ENCODE measurements around the gene KLHDC3. TPM values are rescaled to one million over a fixed set of nuclear protein-coding genes. Genes with fewer than 3 reads are reported as not detected.
A peak's percentile ranks its signal among the peaks of the same experiment; 100 is the strongest.

Gene KLHDC3
- polyA plus RNA-seq, 1 donor, result 227 TPM

- DNase-seq (ENCODE audit: low read depth), result peak; percentile 91
Observed at GRCh38 chr6:43053545-43054205, 39.6 kb downstream of the KLHDC3 start, which contains the start of gene CUL7. Gene CUL7 (minus strand): TSS chr6:43053851. CDS start chr6:43052788, 1,063 bp downstream.

DNA sequence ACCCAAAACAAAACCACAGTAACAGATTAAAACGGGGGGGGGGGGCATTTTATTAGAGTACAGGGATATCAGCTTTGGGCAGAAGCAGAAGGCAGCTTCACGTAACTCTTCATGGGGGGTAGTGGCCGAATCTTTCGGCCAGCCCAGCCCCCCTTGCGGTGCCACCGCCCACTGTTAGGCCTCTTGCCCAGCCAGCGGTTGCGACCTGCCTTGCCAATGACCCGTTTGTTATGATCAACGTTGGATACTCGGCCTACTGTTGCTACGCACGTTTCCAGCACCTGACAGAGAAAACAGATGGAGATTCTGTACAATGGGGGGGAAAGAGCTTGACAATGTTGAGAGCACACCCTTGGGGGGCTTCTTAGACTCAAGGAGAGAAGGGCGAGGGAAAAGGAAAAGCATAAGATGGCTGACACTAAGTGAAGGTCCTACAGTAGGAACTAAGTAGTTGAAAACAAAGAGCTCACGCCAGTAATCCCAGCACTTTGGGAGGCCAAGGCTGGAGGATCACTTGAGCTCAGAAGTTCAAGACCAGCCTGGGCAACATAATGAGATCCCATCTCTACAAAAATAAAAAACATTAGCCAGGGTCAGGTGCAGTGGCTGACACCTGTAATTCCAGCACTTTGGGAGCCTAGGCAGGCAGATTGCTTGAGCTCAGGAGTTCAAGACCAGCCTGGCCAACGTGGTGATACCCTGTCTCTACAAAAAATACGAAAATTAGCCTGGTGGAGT, 40.3 kb downstream of the KLHDC3 start:
- DNase-seq (ENCODE audit: low read depth), result no peak

- DNase-seq (ENCODE audit: low read depth), result no peak
Observed at GRCh38 chr6:43055966-43056365, 41.9 kb downstream of the KLHDC3 start.

DNA sequence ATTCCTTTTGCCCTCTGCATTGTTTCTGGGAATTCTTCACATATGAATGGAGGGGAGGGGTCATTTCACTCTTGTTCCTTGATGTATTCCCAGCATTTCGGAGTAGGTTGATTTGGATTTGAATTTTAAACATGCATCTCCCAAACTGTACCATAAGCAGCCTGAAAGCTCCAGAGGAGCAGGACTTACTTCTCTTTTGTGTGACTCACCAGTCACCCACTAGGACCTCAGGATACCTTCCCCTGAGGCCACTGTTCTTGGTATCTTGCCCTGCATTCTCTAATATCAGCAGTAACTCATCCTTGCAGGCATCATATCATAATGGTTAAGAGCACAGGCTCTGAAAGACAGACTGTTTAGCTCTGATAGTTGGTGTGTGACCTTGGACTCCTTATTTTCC, 44.5 kb downstream of the KLHDC3 start:
- no peak for DNase-seq (ENCODE audit: low read depth)

- DNase-seq (ENCODE audit: low read depth), result peak; percentile 97
Observed at GRCh38 chr6:43059168-43060033, 45.4 kb downstream of the KLHDC3 start, which contains the start of the genes KLC4 and MRPL2. Gene KLC4 (plus strand): TSS chr6:43059631. CDS start chr6:43061336, 1,705 bp downstream. Gene MRPL2 (minus strand): TSS chr6:43059434. CDS start chr6:43059381, 53 bp downstream.

GRCh38 chr6:43060034-43060754, 46.1 kb downstream of the KLHDC3 start:
- no peak for DNase-seq (ENCODE audit: low read depth)

GRCh38 chr6:43060755-43061633, 46.9 kb downstream of the KLHDC3 start:
- DNase-seq (ENCODE audit: low read depth), result no peak

DNA sequence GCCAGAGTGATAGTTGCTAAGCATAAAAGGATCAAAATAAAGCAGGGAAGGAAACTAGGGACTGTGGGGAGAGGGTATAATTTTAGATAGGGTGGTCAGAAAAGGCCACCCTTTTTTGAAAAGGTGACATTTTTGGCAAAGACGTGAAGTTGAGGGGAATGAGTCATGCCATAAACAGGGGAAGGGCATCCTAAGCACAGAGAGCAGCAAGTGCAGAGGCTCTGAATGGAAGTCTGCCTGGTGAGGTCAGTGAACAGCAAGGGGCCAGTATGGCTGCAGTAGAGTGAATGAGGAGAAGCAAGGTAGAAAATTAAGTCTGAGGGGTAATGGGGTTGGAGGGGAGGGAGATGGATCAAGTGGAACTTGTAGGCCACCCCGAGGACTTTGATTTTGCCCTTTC, 47.8 kb downstream of the KLHDC3 start:
- DNase-seq (ENCODE audit: low read depth), result no peak

DNA sequence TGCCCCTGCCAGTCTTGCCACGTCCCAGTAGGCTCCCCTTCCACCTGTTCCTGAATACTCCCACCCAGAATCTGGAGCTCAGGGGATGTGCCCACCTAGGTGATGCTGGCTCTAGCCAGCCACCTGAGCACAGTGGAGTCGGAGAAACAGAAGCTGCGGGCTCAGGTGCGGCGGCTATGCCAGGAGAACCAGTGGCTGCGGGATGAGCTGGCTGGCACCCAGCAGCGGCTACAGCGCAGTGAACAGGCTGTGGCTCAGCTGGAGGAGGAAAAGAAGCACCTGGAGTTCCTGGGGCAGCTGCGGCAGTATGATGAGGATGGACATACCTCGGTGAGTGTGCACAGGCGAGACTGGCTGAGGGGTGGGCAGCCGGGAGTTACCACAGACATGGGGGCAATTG, 48.8 kb downstream of the KLHDC3 start:
- no peak for DNase-seq (ENCODE audit: low read depth)

GRCh38 chr6:43070028-43070632, 56.1 kb downstream of the KLHDC3 start:
- DNase-seq (ENCODE audit: low read depth), result no peak

Other genes with a start within 250 kb of the KLHDC3 start
- 10.9 TPM for gene BICRAL, start 232.2 kb upstream of the KLHDC3 start, polyA plus RNA-seq (ENCODE audit: insufficient read length)
- 78.8 TPM for gene RPL7L1, start 134.6 kb upstream of the KLHDC3 start, polyA plus RNA-seq (ENCODE audit: insufficient read length)
- not detected for gene PTCRA, start 98.2 kb upstream of the KLHDC3 start, polyA plus RNA-seq (ENCODE audit: insufficient read length)
- gene CNPY3, start 84.8 kb upstream of the KLHDC3 start, polyA plus RNA-seq (ENCODE audit: insufficient read length), result 23.6 TPM
- gene GNMT, start 53.5 kb upstream of the KLHDC3 start, polyA plus RNA-seq (ENCODE audit: insufficient read length), result 0.65 TPM
- gene PEX6, start 35.1 kb upstream of the KLHDC3 start, polyA plus RNA-seq (ENCODE audit: insufficient read length), result 15.0 TPM
- 39.0 TPM for gene PPP2R5D, start 29.7 kb upstream of the KLHDC3 start, polyA plus RNA-seq (ENCODE audit: insufficient read length)
- 39.6 TPM for gene MEA1, start 303 bp upstream of the KLHDC3 start, polyA plus RNA-seq (ENCODE audit: insufficient read length)
- 40.4 TPM for gene RRP36, start 7.4 kb downstream of the KLHDC3 start, polyA plus RNA-seq (ENCODE audit: insufficient read length)
- 44.5 TPM for gene CUL7, start 39.6 kb downstream of the KLHDC3 start, polyA plus RNA-seq (ENCODE audit: insufficient read length)
- 43.9 TPM for gene MRPL2, start 45.2 kb downstream of the KLHDC3 start, polyA plus RNA-seq (ENCODE audit: insufficient read length)
- gene KLC4, start 45.4 kb downstream of the KLHDC3 start, polyA plus RNA-seq (ENCODE audit: insufficient read length), result 27.6 TPM
- 53.2 TPM for gene PTK7, start 62.1 kb downstream of the KLHDC3 start, polyA plus RNA-seq (ENCODE audit: insufficient read length)
- 57.1 TPM for gene SRF, start 157.0 kb downstream of the KLHDC3 start, polyA plus RNA-seq (ENCODE audit: insufficient read length)
- 17.8 TPM for gene CUL9, start 167.9 kb downstream of the KLHDC3 start, polyA plus RNA-seq (ENCODE audit: insufficient read length)
- gene DNPH1, start 215.2 kb downstream of the KLHDC3 start, polyA plus RNA-seq (ENCODE audit: insufficient read length), result 15.2 TPM
- 0.04 TPM for gene TTBK1, start 229.2 kb downstream of the KLHDC3 start, polyA plus RNA-seq (ENCODE audit: insufficient read length)